GM12874 (cell line): Measurements from ENCODE around the gene PODXL.

Experiments used
- TF ChIP-seq, protein P1 (sequence below): IDR thresholded peaks from 2 replicates; pipeline ENCODE4 v1.5.1; 2011; ENCODE audit warnings: low read depth, mild to moderate bottlenecking, control low read depth, low read length, moderate library complexity; ENCODE audit not compliant: insufficient read depth

Gene PODXL

DNA sequence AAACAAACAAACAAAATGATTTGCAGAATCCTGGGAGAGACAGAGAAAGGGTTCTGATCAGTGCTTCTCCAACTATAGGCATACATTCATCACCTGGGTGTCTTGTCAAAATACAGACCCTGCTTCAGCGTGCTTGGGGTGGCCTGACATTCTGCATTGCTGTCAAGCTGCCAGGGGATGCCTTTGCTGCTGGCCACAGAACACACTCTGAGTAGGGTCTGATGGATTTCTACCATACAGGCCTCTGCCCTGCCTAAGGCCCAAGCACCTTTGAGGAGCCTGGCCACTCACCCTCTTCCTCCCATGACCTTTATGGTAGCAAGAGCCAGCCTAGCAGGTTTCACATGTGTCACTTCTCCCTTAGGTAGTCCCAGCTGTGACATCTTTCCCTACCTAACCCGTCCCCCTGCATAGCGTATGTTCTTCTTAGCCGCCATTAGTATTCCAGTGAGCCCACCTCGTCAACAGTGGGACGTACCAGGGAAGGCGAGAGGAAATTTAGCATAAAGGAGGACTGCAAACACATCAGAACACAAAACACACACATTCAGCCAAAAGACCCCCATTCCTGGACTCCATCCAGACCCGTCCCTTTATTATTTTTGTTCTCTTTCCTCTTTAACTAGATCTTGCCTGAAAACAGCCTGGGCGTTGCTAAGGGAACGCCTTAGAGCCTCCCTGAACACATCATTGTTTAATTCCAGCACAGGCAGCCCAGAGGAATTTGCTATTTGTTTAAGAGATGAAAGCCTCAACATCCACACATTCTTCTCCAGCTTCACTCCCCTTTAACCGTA lies 43.9 kb upstream of the PODXL start:
- TF ChIP-seq, protein P1, sequence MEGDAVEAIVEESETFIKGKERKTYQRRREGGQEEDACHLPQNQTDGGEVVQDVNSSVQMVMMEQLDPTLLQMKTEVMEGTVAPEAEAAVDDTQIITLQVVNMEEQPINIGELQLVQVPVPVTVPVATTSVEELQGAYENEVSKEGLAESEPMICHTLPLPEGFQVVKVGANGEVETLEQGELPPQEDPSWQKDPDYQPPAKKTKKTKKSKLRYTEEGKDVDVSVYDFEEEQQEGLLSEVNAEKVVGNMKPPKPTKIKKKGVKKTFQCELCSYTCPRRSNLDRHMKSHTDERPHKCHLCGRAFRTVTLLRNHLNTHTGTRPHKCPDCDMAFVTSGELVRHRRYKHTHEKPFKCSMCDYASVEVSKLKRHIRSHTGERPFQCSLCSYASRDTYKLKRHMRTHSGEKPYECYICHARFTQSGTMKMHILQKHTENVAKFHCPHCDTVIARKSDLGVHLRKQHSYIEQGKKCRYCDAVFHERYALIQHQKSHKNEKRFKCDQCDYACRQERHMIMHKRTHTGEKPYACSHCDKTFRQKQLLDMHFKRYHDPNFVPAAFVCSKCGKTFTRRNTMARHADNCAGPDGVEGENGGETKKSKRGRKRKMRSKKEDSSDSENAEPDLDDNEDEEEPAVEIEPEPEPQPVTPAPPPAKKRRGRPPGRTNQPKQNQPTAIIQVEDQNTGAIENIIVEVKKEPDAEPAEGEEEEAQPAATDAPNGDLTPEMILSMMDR, result no peak

DNA sequence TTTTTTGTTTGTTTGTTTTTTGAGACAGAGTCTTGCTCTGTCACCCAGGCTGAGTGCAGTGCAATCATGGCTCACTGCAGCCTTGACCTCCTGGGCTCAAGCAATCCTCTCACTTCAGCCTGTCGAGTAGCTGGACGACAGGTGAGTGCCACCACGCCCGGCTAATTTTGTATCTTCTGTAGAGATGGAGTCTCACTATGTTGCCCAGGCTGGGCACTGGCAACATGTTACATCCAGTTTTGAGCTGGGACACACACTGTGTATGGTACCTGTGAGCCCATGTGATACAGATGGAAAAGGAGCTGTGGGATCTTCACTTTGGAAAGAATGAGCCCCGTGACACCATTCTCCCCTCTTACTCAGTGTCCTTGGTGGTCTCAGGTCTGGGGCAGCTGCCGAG lies 40.4 kb upstream of the PODXL start:
- TF ChIP-seq, protein P1, result no peak

DNA sequence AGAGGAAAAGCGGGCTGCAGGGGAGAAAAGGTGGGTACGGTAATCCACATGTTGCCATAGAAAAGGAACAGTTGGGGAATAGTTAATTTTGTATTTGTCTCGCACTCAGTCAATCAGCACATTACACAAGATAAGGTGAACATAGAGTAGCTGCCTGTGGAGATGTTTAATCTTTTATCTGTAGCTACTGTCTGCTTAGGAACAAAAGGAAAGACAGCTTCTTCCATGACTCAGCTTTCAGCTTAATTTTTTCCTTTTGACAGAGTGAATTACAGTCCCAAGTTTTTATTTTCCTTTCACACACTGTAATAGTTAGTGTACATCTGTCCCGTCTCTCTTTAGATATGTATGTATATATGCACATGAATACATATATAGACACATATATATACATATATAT lies 39.3 kb upstream of the PODXL start:
- TF ChIP-seq, protein P1, result no peak

DNA sequence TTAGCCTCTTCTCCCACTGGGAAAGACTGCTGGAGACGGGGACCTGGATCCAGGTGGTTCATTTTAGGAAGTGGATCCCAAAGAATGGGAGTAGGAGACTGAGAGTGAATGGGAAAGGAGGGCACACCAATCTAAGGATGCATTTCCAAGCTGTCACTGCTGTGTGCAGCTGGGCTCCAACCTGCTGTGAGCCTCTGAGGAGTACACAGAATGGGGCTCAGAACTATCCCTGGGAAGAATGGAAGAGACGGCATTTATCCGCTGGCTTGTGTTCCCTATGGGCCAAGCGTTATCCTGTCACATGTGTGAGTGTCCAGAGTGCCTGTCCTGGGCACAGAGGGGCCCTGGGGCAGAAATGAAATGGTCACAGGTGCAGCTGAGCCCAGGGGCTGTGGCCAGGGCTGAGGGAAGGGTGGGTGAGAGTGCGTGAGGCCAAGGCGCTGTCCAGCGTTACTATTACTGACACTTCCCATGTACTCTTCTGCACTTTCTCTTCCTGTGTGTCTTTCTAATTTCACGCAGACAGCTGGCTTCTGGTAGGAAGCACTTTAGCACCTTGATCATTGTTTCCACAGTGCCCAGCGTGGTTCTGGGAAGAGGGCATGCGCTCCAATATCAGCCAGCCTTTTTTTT lies 35.4 kb upstream of the PODXL start:
- TF ChIP-seq, protein P1, result no peak

DNA sequence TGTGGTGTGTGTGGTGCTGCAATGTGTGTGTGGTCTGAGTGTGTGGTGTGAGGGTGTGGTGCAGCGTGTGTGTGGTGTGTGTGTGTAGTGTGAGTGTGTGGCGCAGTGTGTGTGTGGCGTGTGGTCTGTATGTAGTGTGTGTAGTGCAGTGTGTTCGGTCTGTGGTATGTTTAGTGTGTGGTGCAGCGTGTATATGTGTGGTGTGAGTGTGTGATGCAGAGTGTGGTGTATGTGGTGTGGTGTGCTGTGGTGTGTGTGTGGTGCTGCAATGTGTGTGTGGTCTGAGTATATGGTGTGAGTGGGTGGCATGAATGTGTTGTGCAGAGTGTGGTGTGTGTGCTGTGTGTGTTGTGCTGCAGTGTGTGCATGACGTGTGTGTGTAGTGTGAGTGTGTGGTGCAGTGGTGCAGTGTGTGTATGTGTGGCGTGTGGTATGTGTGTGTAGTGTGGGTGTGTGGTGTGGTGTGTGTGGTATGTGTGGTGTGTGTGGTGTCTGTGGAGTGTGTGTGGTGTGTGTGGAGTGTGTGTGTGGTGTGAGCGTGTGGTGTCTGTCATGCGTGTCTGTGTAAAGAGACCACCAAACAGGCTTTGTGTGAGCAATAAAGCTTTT lies 31.0 kb upstream of the PODXL start:
- TF ChIP-seq, protein P1, result no peak

DNA sequence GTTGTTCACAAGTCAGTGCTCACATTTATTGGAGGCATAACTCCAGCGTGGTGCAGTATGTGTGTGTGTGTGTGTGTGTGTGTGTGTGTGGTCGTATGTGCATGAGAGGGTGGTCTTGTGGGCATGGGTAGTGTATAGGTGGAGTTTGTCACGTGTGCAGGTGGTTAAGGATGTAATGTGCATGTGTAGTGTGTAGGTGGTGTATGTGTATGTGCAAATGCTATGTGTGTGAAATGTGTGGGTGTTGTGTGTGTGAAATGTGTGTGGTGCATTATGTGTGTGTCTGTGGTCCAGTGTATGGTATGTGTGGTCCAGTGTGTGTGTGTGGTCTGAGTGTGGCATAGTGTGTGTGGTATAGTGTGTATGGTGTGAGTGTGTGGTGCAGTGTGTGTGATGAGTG lies 30.3 kb upstream of the PODXL start:
- TF ChIP-seq, protein P1, result no peak

DNA sequence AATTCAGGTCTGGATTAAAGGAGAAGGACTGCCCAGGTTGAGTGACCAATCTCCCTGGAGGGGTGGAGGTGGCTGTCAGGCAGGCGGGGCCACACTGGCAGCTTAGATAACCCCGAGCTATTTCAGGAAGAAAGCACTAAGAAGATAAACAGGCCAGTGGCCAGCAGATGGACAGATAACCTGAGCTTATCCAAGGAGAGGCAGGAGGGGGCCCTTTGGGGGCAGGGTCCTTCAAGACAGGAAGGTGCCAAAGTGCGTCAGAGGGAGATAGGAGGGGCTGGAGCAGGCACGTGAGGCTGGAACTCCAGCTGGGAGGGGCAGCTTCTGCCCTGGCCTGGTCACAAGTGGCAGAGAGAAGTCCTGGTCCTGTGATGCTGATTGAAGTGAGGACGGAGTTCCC lies 29.8 kb upstream of the PODXL start:
- TF ChIP-seq, protein P1, result no peak
